SK-N-SH (cell line): ENCODE measurements around the gene ADCY5. TPM values are rescaled to one million over a fixed set of nuclear protein-coding genes. Genes with fewer than 3 reads are reported as not detected.

ENCODE experiments used
- CTCF ChIA-PET: fragments of 300-600, 350-600 bp; formaldehyde crosslinking; extraction: SDS; loops from one replicate; lab custom pipeline; 2021; lab: Yijun Ruan, JAX
- POLR2A ChIA-PET: fragments of 350-600 bp; sonication (Branson Sonifier 250); formaldehyde crosslinking; extraction: SDS; loops from one replicate; lab custom pipeline; 2020; ENCODE audit warnings: antibody characterized with exemption, inconsistent platforms; lab: Yijun Ruan, JAX
- DNase-seq: peaks from one replicate; pipeline ENCODE4 v3.0.0; 2012
- H2AFZ ChIP-seq: fragments of 200-600 bp; sonication (generic); 2 replicates; pipeline ENCODE4 v1.8.1; 2016; ENCODE audit warnings: antibody characterized with exemption, mild to moderate bottlenecking, low read depth
- H3F3A ChIP-seq: fragments of 200-600 bp; sonication (generic); replicated peaks from 2 replicates; pipeline ENCODE3; 2016; ENCODE audit warnings: antibody characterized with exemption, mild to moderate bottlenecking; ENCODE audit not compliant: insufficient read depth
- H3K27ac ChIP-seq, 2 experiments: fragments of 200-500 bp in 1 of 2; fragments of 200-600 bp in 1 of 2; sonication (Bioruptor generic) in 1 of 2; sonication (generic), shearing (Covaris generic) in 1 of 2; 2 replicates each; pipeline versions ENCODE4 v1.5.1 to v1.6.1; 2014 to 2016; ENCODE audit warnings: low read depth in 2 of 2, inconsistent platforms in 1 of 2, low read length in 1 of 2, mild to moderate bottlenecking in 1 of 2, mixed read lengths in 1 of 2
- H3K27me3 ChIP-seq: fragments of 200-600 bp; sonication (generic), shearing (Covaris generic); 2 replicates; pipeline ENCODE4 v1.6.1; 2016; ENCODE audit warnings: mixed run types; ENCODE audit not compliant: insufficient read depth
- H3K36me3 ChIP-seq, 2 experiments: fragments of 200-500 bp in 1 of 2; fragments of 200-600 bp in 1 of 2; sonication (Bioruptor generic) in 1 of 2; sonication (generic) in 1 of 2; replicated peaks in 1 of 2; 2 replicates each; pipeline versions ENCODE3 to v1.5.1; 2014 to 2016; ENCODE audit warnings: low read length in 1 of 2, mild to moderate bottlenecking in 1 of 2; ENCODE audit not compliant: insufficient read depth in 2 of 2, control insufficient read depth in 1 of 2
- H3K4me1 ChIP-seq, 2 experiments: fragments of 200-500 bp in 1 of 2; fragments of 200-600 bp in 1 of 2; sonication (Bioruptor generic) in 1 of 2; sonication (generic), shearing (Covaris generic) in 1 of 2; 2 replicates each; pipeline versions ENCODE4 v1.5.1 to v1.6.1; 2014 to 2016; ENCODE audit warnings: low read depth in 1 of 2, low read length in 1 of 2, mixed run types in 1 of 2; ENCODE audit not compliant: insufficient read depth in 2 of 2, control insufficient read depth in 1 of 2
- H3K4me2 ChIP-seq: fragments of 200-600 bp; sonication (generic), shearing (Covaris generic); 2 replicates; pipeline ENCODE4 v1.6.1; 2017; ENCODE audit warnings: mixed run types
- H3K4me3 ChIP-seq, 2 experiments: fragments of 200-500 bp in 1 of 2; fragments of 200-600 bp in 1 of 2; sonication (Bioruptor generic) in 1 of 2; sonication (generic), shearing (Covaris generic) in 1 of 2; 2 replicates each; pipeline versions ENCODE4 v1.5.1 to v1.8.1; 2014 to 2016; ENCODE audit warnings: low read depth in 2 of 2, inconsistent platforms in 1 of 2, low read length in 1 of 2, mild to moderate bottlenecking in 1 of 2, mixed read lengths in 1 of 2, moderate library complexity in 1 of 2
- H3K79me2 ChIP-seq: fragments of 200-600 bp; sonication (generic); 2 replicates; pipeline ENCODE4 v1.8.1; 2017; ENCODE audit warnings: mild to moderate bottlenecking; ENCODE audit not compliant: insufficient read depth
- H3K9ac ChIP-seq: fragments of 200-600 bp; sonication (generic); 2 replicates; pipeline ENCODE4 v1.6.1; 2017; ENCODE audit warnings: mixed run types
- H3K9me2 ChIP-seq: fragments of 200-600 bp; sonication (generic); 2 replicates; pipeline ENCODE4 v1.6.1; 2017; ENCODE audit warnings: mixed run types
- H3K9me3 ChIP-seq: fragments of 200-600 bp; sonication (generic); 2 replicates; pipeline ENCODE4 v1.6.1; 2017; ENCODE audit warnings: mixed run types, mild to moderate bottlenecking, moderate library complexity
- H4K20me1 ChIP-seq: fragments of 200-600 bp; sonication (generic); 2 replicates; pipeline ENCODE4 v1.6.1; 2017; ENCODE audit warnings: mild to moderate bottlenecking, mixed run types; ENCODE audit not compliant: insufficient read depth
- CTCF ChIP-seq: fragments of 200-600 bp; sonication (generic); IDR thresholded peaks from 2 replicates; pipeline ENCODE4 v1.6.1; 2017; ENCODE audit warnings: antibody characterized with exemption, mild to moderate bottlenecking, moderate library complexity
- ELF1 ChIP-seq: IDR thresholded peaks from 2 replicates; pipeline ENCODE4 v1.4.0; 2012
- EP300 ChIP-seq, 2 experiments: IDR thresholded peaks; 2 replicates each; pipeline versions ENCODE4 v1.4.0 to v1.6.1; 2012; ENCODE audit warnings: borderline replicate concordance in 1 of 2, low read depth in 1 of 2, low read length in 1 of 2
- FOSL2 ChIP-seq: IDR thresholded peaks from 2 replicates; pipeline ENCODE4 v1.4.0; 2012; ENCODE audit warnings: low read depth, mild to moderate bottlenecking, moderate library complexity, borderline replicate concordance
- FOXM1 ChIP-seq: IDR thresholded peaks from 2 replicates; pipeline ENCODE4 v1.4.0; 2012; ENCODE audit warnings: low read depth, mild to moderate bottlenecking
- GATA2 ChIP-seq: sonication (generic); formaldehyde crosslinking; IDR thresholded peaks from 2 replicates; pipeline ENCODE4 v1.5.0; 2020; ENCODE audit warnings: mild to moderate bottlenecking, missing genetic modification reagents
- JUND ChIP-seq: IDR thresholded peaks from 2 replicates; pipeline ENCODE4 v1.4.0; 2012
- MAX ChIP-seq: IDR thresholded peaks from 2 replicates; pipeline ENCODE4 v1.4.0; 2012; ENCODE audit warnings: low read depth
- MEF2A ChIP-seq: IDR thresholded peaks from 2 replicates; pipeline ENCODE4 v1.4.0; 2012; ENCODE audit warnings: low read depth, borderline replicate concordance
- NFIC ChIP-seq: IDR thresholded peaks from 2 replicates; pipeline ENCODE4 v1.4.0; 2012; ENCODE audit warnings: borderline replicate concordance
- RAD21 ChIP-seq: IDR thresholded peaks from 2 replicates; pipeline ENCODE4 v1.6.1; 2012; ENCODE audit warnings: mild to moderate bottlenecking, low read length
- REST ChIP-seq: IDR thresholded peaks from 2 replicates; pipeline ENCODE4 v1.6.1; 2012; ENCODE audit warnings: mild to moderate bottlenecking, low read depth, low read length, moderate library complexity
- RFX5 ChIP-seq: IDR thresholded peaks from 2 replicates; pipeline ENCODE4 v1.6.1; 2012; ENCODE audit warnings: mild to moderate bottlenecking, improper control_type of control experiment, low read length
- RXRA ChIP-seq: IDR thresholded peaks from 2 replicates; pipeline ENCODE4 v1.4.0; 2012; ENCODE audit warnings: low read depth, mild to moderate bottlenecking, borderline replicate concordance
- SIN3A ChIP-seq: IDR thresholded peaks from 2 replicates; pipeline ENCODE4 v1.6.1; 2012; ENCODE audit warnings: low read depth, mild to moderate bottlenecking, low read length, moderate library complexity, borderline replicate concordance
- TAF1 ChIP-seq: IDR thresholded peaks from 2 replicates; pipeline ENCODE4 v1.6.1; 2012; ENCODE audit warnings: low read depth, mild to moderate bottlenecking, low read length, moderate library complexity, borderline replicate concordance
- USF1 ChIP-seq: IDR thresholded peaks from 2 replicates; pipeline ENCODE4 v1.4.0; 2012; ENCODE audit warnings: low read depth, borderline replicate concordance
- USF2 ChIP-seq: fragments of 150-350 bp; IDR thresholded peaks from 2 replicates; pipeline ENCODE4 v1.6.1; 2017; ENCODE audit warnings: antibody characterized with exemption, low read length, low read depth, borderline replicate concordance
- YY1 ChIP-seq: IDR thresholded peaks from 2 replicates; pipeline ENCODE4 v1.4.0; 2012; ENCODE audit warnings: low read depth, mild to moderate bottlenecking
- WGBS: methylation state at CpG from one replicate; pipeline ENCODE4 v1.1.6; 2017; ENCODE audit warnings: low lambda C conversion rate; 5-methylcytosine and 5-hydroxymethylcytosine counted together
- polyA plus RNA-seq, 3 experiments: library from polyadenylated mRNA; depleted of rRNA; stranded (reverse); fragments of >200 nt; gene quantifications; 2 replicates each; pipeline ENCODE4 v1.2.3, GENCODE V29; 2012

Gene ADCY5
- polyA plus RNA-seq, 1 of the 3 experiments (the other 2 are of a cell fraction) = 0.21 TPM

- Histone ChIP-seq H4K20me1 (no peaks in the 10 kb centered on the region), H3K9ac (no peak overlapping the region), H3F3A (no peaks in the 10 kb centered on the region), H3K9me3 (no peaks in the 10 kb centered on the region), H3K4me3 (no peak overlapping the region), H3K4me1 (no peaks in the 10 kb centered on the region), H3K4me2 (no peak overlapping the region), H2AFZ (no peak overlapping the region), H3K36me3 (no peaks in the 10 kb centered on the region), H3K79me2 (no peaks in the 10 kb centered on the region), H3K27ac (no peak overlapping the region), H3K9me2 (no peaks in the 10 kb centered on the region), H3K27me3 (no peaks in the 10 kb centered on the region; the same call in 1 of the 2 replicates)
- WGBS = 54% methylated on average over 8 of the region's 13 CpGs
- POLR2A ChIA-PET = no interaction called here
- CTCF ChIA-PET = interaction anchor here (0.7 kb wide), 1 partner anchor 353 kb away, joined by 3 read pairs; no protein-coding TSS in a partner anchor
- TF ChIP-seq TAF1 = no peak
- TF ChIP-seq CTCF = no peak
- TF ChIP-seq MAX = no peak
- TF ChIP-seq YY1 = no peak
- TF ChIP-seq RFX5 = no peak
- TF ChIP-seq FOSL2 = no peak
- TF ChIP-seq MEF2A = no peak
- TF ChIP-seq EP300 (IDR thresholded peaks at IDR 0.05; ENCODE audit: borderline replicate concordance in 1 of 2, low read depth in 1 of 2, low read length in 1 of 2) = no peak
- TF ChIP-seq USF2 = no peak
- no peak for TF ChIP-seq NFIC
- no peak for TF ChIP-seq JUND
- DNase-seq = no peak
Observed at GRCh38 chr3:123296836-123297626, 151.9 kb downstream of the ADCY5 start.

GRCh38 chr3:123296261-123296660 lies 152.6 kb downstream of the ADCY5 start:
- WGBS = 66% methylated on average over 7 of the region's 7 CpGs
- no peak for DNase-seq
- Histone ChIP-seq H3K27ac (no peak overlapping the region), H3K27me3 (peaks cover 5% of the 10 kb centered on the region; the same call in 1 of the 2 replicates), H3K4me1 (no peaks in the 10 kb centered on the region), H2AFZ (no peak overlapping the region), H3K36me3 (no peaks in the 10 kb centered on the region), H3K79me2 (no peaks in the 10 kb centered on the region), H3K9ac (no peak overlapping the region), H4K20me1 (no peaks in the 10 kb centered on the region), H3K9me3 (no peaks in the 10 kb centered on the region), H3K9me2 (no peaks in the 10 kb centered on the region), H3F3A (no peaks in the 10 kb centered on the region), H3K4me3 (no peak overlapping the region), H3K4me2 (no peak overlapping the region)
- POLR2A ChIA-PET = no interaction called here
- CTCF ChIA-PET = interaction anchor here (0.6 kb wide), 1 partner anchor 85 kb away, joined by 3 read pairs; no protein-coding TSS in a partner anchor
- no peak for TF ChIP-seq USF2
- TF ChIP-seq GATA2 (CRISPR knock-in tag) = no peak
- no peak for TF ChIP-seq MEF2A
- no peak for TF ChIP-seq RXRA
- no peak for TF ChIP-seq USF1
- TF ChIP-seq RAD21 = no peak
- TF ChIP-seq REST = no peak
- no peak for TF ChIP-seq SIN3A
- TF ChIP-seq FOXM1 = no peak
- TF ChIP-seq ELF1 = no peak
